CD14-positive monocyte (primary cell): ENCODE measurements around the gene RASD2. TPM values are rescaled to one million over a fixed set of nuclear protein-coding genes. Genes with fewer than 3 reads are reported as not detected.
"Not testable (repeated sequence)": the region's sequence is repeated elsewhere in the genome, so short reads cannot be mapped to it uniquely, and the experiment has no call there.

Experiments used
- DNase-seq, 3 donors: peaks; one replicate each; pipeline ENCODE4 v3.0.0-alpha.2; 2011 to 2022
- H2AFZ ChIP-seq: 2 replicates; pipeline ENCODE4 v1.6.0; 2012; ENCODE audit warnings: mild to moderate bottlenecking, low read depth, low read length, inconsistent platforms; ENCODE audit not compliant: insufficient read depth, poor library complexity, severe bottlenecking
- H3K27ac ChIP-seq, 2 donors: 1 replicate in 1 of 2; 2 replicates in 1 of 2; pipeline ENCODE4 v1.5.1; 2012 to 2013; ENCODE audit warnings: low read length in 2 of 2, control low read depth in 1 of 2, inconsistent platforms in 1 of 2, low read depth in 1 of 2, mild to moderate bottlenecking in 1 of 2
- H3K27me3 ChIP-seq, 2 donors: one replicate each; pipeline versions ENCODE4 v1.6.0 to v1.6.1; 2011 to 2013; ENCODE audit warnings: low read length in 2 of 2; ENCODE audit not compliant: control insufficient read depth in 2 of 2, insufficient read depth in 2 of 2
- H3K36me3 ChIP-seq, 2 donors: replicated peaks in 1 of 2; 1 replicate in 1 of 2; 2 replicates in 1 of 2; pipeline versions ENCODE4 v1.5.1 to v1.6.1; 2012 to 2013; ENCODE audit warnings: low read length in 2 of 2, control low read depth in 1 of 2, inconsistent platforms in 1 of 2, mild to moderate bottlenecking in 1 of 2; ENCODE audit not compliant: insufficient read depth in 2 of 2, control insufficient read depth in 1 of 2
- H3K4me1 ChIP-seq, 2 donors: 1 replicate in 1 of 2; 2 replicates in 1 of 2; pipeline versions ENCODE4 v1.5.1 to v1.6.1; 2012 to 2013; ENCODE audit warnings: low read length in 2 of 2, control low read depth in 1 of 2, inconsistent platforms in 1 of 2, mild to moderate bottlenecking in 1 of 2, moderate library complexity in 1 of 2; ENCODE audit not compliant: insufficient read depth in 2 of 2, control insufficient read depth in 1 of 2
- H3K4me2 ChIP-seq: replicated peaks from 2 replicates; pipeline ENCODE3; 2012; ENCODE audit warnings: low read length, moderate library complexity, mild to moderate bottlenecking; ENCODE audit not compliant: poor library complexity, severe bottlenecking; ENCODE audit errors: extremely low read depth
- H3K4me3 ChIP-seq, 3 experiments: fragments of 200-600 bp in 1 of 3; sonication (generic) in 1 of 3; replicated peaks in 1 of 3; 1 replicate in 2 of 3; 2 replicates in 1 of 3; pipeline ENCODE4 v1.5.1; 2011 to 2013; ENCODE audit warnings: low read length in 3 of 3, mild to moderate bottlenecking in 3 of 3, control low read depth in 2 of 3, low read depth in 2 of 3, inconsistent platforms in 1 of 3, moderate library complexity in 1 of 3
- H3K79me2 ChIP-seq: 2 replicates; pipeline ENCODE4 v1.6.0; 2012; ENCODE audit warnings: mild to moderate bottlenecking, control low read depth, inconsistent platforms, low read length, moderate library complexity; ENCODE audit not compliant: insufficient read depth
- H3K9ac ChIP-seq: 2 replicates; pipeline ENCODE4 v1.6.0; 2017; ENCODE audit warnings: low read length, mild to moderate bottlenecking; ENCODE audit not compliant: insufficient read depth, poor library complexity, severe bottlenecking
- H3K9me3 ChIP-seq, 2 donors: replicated peaks in 1 of 2; 1 replicate in 1 of 2; 2 replicates in 1 of 2; pipeline versions ENCODE4 v1.5.1 to v1.6.1; 2012 to 2013; ENCODE audit warnings: low read length in 2 of 2, control low read depth in 1 of 2; ENCODE audit not compliant: control insufficient read depth in 1 of 2, insufficient read depth in 1 of 2
- H4K20me1 ChIP-seq: 2 replicates; pipeline ENCODE4 v1.6.0; 2012; ENCODE audit warnings: mild to moderate bottlenecking, low read length, control low read depth, moderate library complexity; ENCODE audit not compliant: insufficient read depth
- H3K27ac Mint-ChIP-seq, 7 donors: one replicate each; pipeline ENCODE4 v1.8.0; 2020; ENCODE audit warnings: mild to moderate bottlenecking in 7 of 7, mixed read lengths in 7 of 7, moderate library complexity in 6 of 7, inconsistent platforms in 2 of 7
- H3K27me3 Mint-ChIP-seq, 3 donors: one replicate each; pipeline ENCODE4 v1.8.0; 2021 to 2022; ENCODE audit warnings: low read depth in 3 of 3, mild to moderate bottlenecking in 3 of 3, mixed read lengths in 3 of 3, moderate library complexity in 3 of 3, inconsistent platforms in 1 of 3
- H3K36me3 Mint-ChIP-seq, 2 donors: one replicate each; pipeline ENCODE4 v1.8.0; 2020; ENCODE audit warnings: mixed read lengths in 2 of 2, inconsistent platforms in 1 of 2, mild to moderate bottlenecking in 1 of 2
- H3K4me1 Mint-ChIP-seq: one replicate; pipeline ENCODE4 v1.8.0; 2020; ENCODE audit warnings: mild to moderate bottlenecking, mixed read lengths
- H3K4me3 Mint-ChIP-seq, 2 donors: one replicate each; pipeline ENCODE4 v1.8.0; 2020; ENCODE audit warnings: mild to moderate bottlenecking in 2 of 2, mixed read lengths in 2 of 2, moderate library complexity in 1 of 2
- H3K9me3 Mint-ChIP-seq, 7 donors: one replicate each; pipeline ENCODE4 v1.8.0; 2020 to 2022; ENCODE audit warnings: mixed read lengths in 7 of 7, mild to moderate bottlenecking in 6 of 7, moderate library complexity in 6 of 7, inconsistent platforms in 2 of 7
- WGBS: methylation state at CpG from one replicate; pipeline ENCODE4 v1.1.5; 2013; ENCODE audit warnings: missing lambda C conversion rate; ENCODE audit not compliant: insufficient coverage; 5-methylcytosine and 5-hydroxymethylcytosine counted together
- intact Hi-C, 2 donors: fragments of 100-400 bp; cut with micrococcal nuclease; formaldehyde crosslinking; loops; one replicate each; pipeline versions ENCODE4 v1.15.0 to v1.15.1; 2023
- polyA plus RNA-seq, 3 donors: library from polyadenylated mRNA; depleted of rRNA in 1 of 3; unstranded in 2 of 3; stranded (reverse) in 1 of 3; fragments of 300-500 nt in 2 of 3; fragments of >200 nt in 1 of 3; fragmentation: Illumina TruSeq in 2 of 3; gene quantifications; 1 replicate in 2 of 3; 2 replicates in 1 of 3; pipeline ENCODE4 v1.2.3, GENCODE V29; 2012 to 2021
- TF ChIP-seq, protein P1 (sequence below): fragments of 200-600 bp; IDR thresholded peaks from one replicate; pipeline ENCODE4 v1.8.0; 2022; ENCODE audit warnings: antibody characterized with exemption, mild to moderate bottlenecking

The RASD2 gene
- polyA plus RNA-seq, 3 donors: 0.29 TPM; not detected in 2

DNA sequence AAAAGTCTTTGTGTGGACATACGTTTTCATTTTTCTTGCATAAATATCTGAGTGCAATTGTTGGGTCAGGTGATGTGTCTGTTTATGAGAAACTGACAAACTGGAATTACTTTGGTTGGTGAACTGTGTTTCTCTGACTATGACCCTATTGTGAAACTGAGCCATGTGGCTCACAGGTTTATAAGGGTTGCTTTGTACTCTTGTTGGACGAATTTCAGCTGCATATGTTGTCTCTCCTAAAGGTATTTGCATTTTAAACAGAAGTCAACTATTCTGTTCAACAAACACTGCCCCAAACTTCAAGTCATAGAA lies 34.4 kb upstream of the RASD2 start:
- no peak overlapping the region for H3K4me3 ChIP-seq
- no peaks in the 10 kb centered on the region for H3K36me3 Mint-ChIP-seq
- no peak for DNase-seq
- no peak overlapping the region for H3K9ac ChIP-seq
- TF ChIP-seq, protein P1, sequence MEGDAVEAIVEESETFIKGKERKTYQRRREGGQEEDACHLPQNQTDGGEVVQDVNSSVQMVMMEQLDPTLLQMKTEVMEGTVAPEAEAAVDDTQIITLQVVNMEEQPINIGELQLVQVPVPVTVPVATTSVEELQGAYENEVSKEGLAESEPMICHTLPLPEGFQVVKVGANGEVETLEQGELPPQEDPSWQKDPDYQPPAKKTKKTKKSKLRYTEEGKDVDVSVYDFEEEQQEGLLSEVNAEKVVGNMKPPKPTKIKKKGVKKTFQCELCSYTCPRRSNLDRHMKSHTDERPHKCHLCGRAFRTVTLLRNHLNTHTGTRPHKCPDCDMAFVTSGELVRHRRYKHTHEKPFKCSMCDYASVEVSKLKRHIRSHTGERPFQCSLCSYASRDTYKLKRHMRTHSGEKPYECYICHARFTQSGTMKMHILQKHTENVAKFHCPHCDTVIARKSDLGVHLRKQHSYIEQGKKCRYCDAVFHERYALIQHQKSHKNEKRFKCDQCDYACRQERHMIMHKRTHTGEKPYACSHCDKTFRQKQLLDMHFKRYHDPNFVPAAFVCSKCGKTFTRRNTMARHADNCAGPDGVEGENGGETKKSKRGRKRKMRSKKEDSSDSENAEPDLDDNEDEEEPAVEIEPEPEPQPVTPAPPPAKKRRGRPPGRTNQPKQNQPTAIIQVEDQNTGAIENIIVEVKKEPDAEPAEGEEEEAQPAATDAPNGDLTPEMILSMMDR: no peak
- no peak overlapping the region for H3K4me3 Mint-ChIP-seq
- 89% methylated on average over 1 of the region's 2 CpGs for WGBS
- H2AFZ ChIP-seq: no peak overlapping the region
- H3K4me1 ChIP-seq: peaks cover 10 to 16% of the 10 kb centered on the region in 2 donors
- H3K27ac Mint-ChIP-seq: no peak overlapping the region
- no peak overlapping the region for H3K4me2 ChIP-seq
- H4K20me1 ChIP-seq: no peaks in the 10 kb centered on the region
- no peaks in the 10 kb centered on the region for H3K9me3 Mint-ChIP-seq
- no peaks in the 10 kb centered on the region for H3K36me3 ChIP-seq
- H3K27me3 ChIP-seq: peaks cover 3% of the 10 kb centered on the region in 2 donors
- no peaks in the 10 kb centered on the region for H3K9me3 ChIP-seq
- no peak overlapping the region for H3K27ac ChIP-seq
- H3K27me3 Mint-ChIP-seq: peaks cover 1 to 6% (median 5%) of the 10 kb centered on the region in 3 donors
- H3K4me1 Mint-ChIP-seq: peaks cover 16% of the 10 kb centered on the region
- intact Hi-C loops: no loop called here
- H3K79me2 ChIP-seq: no peaks in the 10 kb centered on the region

DNA sequence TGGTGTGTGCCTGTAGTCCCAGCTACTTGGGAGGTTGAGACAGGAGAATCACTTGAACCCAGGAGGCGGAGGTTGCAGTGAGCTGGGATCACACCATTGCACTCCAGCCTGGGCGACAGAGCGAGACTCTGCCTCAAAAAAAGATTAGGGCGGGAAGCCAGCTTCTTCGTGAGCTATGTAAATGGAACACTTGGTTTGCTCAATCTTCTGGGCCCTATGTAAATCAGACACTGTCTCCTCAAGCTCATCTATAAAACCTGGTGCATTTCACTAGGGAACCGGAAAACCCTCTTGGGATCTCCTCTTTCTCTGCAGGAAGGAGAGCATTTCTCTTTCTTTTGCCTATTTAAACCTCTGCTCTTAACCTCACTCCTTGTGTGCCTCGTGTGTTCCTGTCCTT lies 32.8 kb upstream of the RASD2 start:
- H3K4me2 ChIP-seq, H3K9ac ChIP-seq, H3K4me3 Mint-ChIP-seq, DNase-seq, H3K27ac Mint-ChIP-seq, H3K4me3 ChIP-seq, H3K27me3 Mint-ChIP-seq, intact Hi-C loops, H3K79me2 ChIP-seq, H3K27me3 ChIP-seq, H3K9me3 ChIP-seq, H3K36me3 Mint-ChIP-seq, H3K9me3 Mint-ChIP-seq, H2AFZ ChIP-seq, H3K36me3 ChIP-seq, H3K27ac ChIP-seq, H4K20me1 ChIP-seq: not testable (repeated sequence)
- H3K4me1 Mint-ChIP-seq: peaks cover 16% of the 10 kb centered on the region
- peaks cover 10 to 16% of the 10 kb centered on the region in 2 donors for H3K4me1 ChIP-seq
- WGBS: 100% methylated on average over 6 of the region's 7 CpGs
